ENCODE data around the gene ALOXE3.

Gene ALOXE3

DNA sequence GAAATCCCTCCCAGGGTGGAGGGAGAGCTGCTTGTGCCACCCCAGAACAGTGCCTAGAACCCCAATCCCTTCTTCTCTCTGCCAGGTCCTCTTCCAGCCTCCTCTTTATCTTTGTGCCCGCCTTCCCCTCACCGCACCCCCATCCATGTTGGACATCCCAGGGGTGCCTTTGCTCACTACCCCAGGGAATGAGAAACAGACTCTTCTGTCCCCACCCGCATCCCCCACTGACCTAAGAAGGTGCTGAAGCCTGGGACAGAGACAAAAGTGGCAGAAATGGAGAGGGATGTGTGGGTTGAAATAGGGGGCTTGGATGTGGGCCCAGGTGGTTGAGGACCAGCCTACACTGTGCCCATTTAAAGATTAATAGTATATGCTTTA lies 62.5 kb downstream of the ALOXE3 start:
- DNase-seq (ENCODE audit: low read depth, low spot score): no peak
- CTCF ChIA-PET: interaction anchor here (1.0 to 12.4 kb wide), 15 partner anchors 10 to 245 kb away, joined by 3 to 233 read pairs (median 25); partner anchors contain the start of genes ALOX12B, ALOX15B, ALOXE3 and GUCY2D
- H3K4me3 ChIP-seq (ENCODE audit: low read depth, low read length): no peak overlapping the region
- POLR2A ChIA-PET: interaction anchor here (0.8 kb wide), 1 partner anchor 117 kb away, joined by 3 read pairs; no protein-coding TSS in a partner anchor
- TF ChIP-seq, protein P1, sequence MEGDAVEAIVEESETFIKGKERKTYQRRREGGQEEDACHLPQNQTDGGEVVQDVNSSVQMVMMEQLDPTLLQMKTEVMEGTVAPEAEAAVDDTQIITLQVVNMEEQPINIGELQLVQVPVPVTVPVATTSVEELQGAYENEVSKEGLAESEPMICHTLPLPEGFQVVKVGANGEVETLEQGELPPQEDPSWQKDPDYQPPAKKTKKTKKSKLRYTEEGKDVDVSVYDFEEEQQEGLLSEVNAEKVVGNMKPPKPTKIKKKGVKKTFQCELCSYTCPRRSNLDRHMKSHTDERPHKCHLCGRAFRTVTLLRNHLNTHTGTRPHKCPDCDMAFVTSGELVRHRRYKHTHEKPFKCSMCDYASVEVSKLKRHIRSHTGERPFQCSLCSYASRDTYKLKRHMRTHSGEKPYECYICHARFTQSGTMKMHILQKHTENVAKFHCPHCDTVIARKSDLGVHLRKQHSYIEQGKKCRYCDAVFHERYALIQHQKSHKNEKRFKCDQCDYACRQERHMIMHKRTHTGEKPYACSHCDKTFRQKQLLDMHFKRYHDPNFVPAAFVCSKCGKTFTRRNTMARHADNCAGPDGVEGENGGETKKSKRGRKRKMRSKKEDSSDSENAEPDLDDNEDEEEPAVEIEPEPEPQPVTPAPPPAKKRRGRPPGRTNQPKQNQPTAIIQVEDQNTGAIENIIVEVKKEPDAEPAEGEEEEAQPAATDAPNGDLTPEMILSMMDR (IDR thresholded peaks at IDR 0.05; ENCODE audit: insufficient read depth, low read length, missing control alignments): no peak

DNA sequence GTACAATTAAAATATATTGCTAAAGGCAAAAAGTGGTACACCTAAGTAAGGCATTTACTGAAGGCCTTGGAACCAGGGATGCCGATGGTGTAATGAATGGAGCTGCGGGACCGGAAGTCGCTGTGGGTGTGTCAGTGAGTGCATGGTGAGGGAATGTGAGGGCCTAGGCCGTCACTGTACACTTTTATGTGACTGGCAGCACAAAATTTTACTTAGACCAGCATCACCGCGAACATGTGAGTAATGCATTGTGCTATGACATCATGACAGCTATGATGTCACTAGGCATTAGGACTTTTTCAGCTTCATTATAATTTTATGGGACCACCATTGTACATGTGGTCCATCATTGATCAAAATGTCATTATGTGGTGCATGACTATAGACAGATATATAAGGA lies 64.7 kb downstream of the ALOXE3 start:
- CTCF ChIA-PET: interaction anchor here (0.6 to 2.1 kb wide), 2 partner anchors 64 to 531 kb away, joined by 4 to 10 read pairs; no protein-coding TSS in a partner anchor

DNA sequence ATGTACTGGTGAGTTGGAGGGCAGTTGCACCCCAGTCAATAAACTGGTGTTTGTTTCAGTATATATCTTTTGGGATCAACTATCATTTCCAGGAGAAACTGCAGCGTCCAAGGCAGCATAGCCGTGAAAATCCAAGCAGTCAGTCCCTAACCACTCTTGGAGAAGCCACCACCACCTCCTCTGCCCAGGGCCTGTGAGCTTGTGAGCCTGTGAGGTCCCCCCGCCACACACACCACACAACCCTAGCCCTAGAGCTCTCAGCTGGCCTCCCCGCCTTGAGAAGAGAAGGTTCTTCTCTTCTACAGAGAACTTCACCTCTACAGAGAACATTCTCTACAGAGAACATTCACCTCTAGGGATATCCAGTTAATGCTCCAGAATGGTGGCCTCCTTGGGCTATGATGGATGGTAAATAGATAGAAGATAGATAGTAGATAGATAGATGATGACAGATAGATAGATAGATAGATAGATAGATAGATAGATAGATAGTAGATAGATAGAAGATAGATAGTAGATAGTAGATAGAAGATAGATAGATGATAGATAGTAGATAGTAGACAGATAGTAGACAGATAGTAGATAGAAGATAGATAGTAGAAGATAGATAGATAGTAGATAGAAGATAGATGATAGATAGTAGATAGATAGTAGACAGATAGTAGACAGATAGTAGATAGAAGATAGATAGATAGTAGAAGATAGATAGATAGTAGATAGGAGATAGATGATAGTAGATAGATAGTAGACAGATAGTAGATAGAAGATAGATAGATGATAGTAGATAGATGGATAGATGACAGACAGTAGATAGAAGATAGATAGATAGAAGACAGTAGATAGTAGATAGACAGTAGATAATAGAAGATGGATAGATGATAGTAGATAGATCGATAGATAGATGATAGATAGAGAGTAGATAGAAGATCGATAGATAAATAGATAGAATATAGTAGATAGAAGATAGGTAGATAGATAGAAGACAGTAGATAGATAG lies 65.8 kb downstream of the ALOXE3 start:
- H3K4me3 ChIP-seq (ENCODE audit: low read depth, low read length): no peak overlapping the region
- ChIA-PET CTCF (interaction anchor here (0.7 to 1.5 kb wide), 2 partner anchors 8 to 11 kb away, joined by 3 to 5 read pairs; no protein-coding TSS in a partner anchor), POLR2A (no interaction called here)
- DNase-seq (ENCODE audit: low read depth, low spot score): no peak
- TF ChIP-seq, protein P1 (IDR thresholded peaks at IDR 0.05; ENCODE audit: insufficient read depth, low read length, missing control alignments): no peak

More for the DNA sequence above, 64.7 kb downstream of the ALOXE3 start:
- POLR2A ChIA-PET: no interaction called here
- TF ChIP-seq, protein P1 (IDR thresholded peaks at IDR 0.05; ENCODE audit: insufficient read depth, low read length, missing control alignments): no peak
- no peak overlapping the region for H3K4me3 ChIP-seq (ENCODE audit: low read depth, low read length)
- DNase-seq (ENCODE audit: low read depth, low spot score): no peak

DNA sequence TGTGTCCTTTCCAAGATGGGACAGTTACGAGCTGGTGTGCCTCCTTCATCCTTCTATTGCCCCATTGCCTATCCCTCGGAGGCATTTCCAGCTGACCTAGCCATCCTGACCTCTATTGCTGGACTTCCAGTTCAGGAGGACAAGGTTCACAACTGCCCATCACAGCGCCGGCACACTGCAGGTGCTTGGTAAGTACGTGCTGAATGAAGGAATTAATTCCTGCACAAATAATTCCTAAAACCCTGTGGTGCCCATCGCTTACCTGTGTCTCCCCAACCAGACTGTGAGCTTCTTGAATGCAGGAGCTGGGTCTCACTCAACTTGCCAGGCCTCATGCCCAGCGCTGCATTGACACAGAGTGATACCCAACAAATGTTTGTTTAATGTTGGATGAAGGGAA lies 66.5 kb downstream of the ALOXE3 start:
- ChIA-PET CTCF (interaction anchor here (0.7 to 1.5 kb wide), 2 partner anchors 9 to 10 kb away, joined by 3 to 5 read pairs; no protein-coding TSS in a partner anchor), POLR2A (no interaction called here)

DNA sequence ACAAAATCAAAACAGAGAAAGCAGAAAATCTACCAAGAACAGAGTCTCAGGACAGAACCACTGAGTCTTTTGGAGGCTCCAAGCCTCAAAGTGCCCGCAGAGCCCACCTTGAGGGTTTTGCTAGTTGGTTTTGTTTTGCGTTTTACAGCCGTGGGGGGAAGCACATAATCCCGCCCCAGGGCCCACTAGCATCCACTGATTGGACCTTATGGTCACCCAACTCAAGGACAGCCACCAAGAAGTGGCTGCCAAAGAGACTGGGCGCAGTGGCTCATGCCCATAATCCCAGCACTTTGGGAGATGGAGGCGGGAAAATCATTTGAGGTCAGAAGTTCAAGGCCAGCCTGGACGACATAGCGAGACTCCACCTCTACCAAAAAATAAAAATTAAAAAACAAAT lies 69.6 kb downstream of the ALOXE3 start:
- no peak for DNase-seq (ENCODE audit: low read depth, low spot score)
- TF ChIP-seq, protein P1 (IDR thresholded peaks at IDR 0.05; ENCODE audit: insufficient read depth, low read length, missing control alignments): no peak
- POLR2A ChIA-PET: no interaction called here
- H3K4me3 ChIP-seq (ENCODE audit: low read depth, low read length): no peak overlapping the region
- CTCF ChIA-PET: interaction anchor here (1.1 to 13.7 kb wide), 5 partner anchors 10 to 136 kb away, joined by 4 to 155 read pairs (median 11); no protein-coding TSS in a partner anchor

More for the DNA sequence above, 66.5 kb downstream of the ALOXE3 start:
- TF ChIP-seq, protein P1 (IDR thresholded peaks at IDR 0.05; ENCODE audit: insufficient read depth, low read length, missing control alignments): no peak
- DNase-seq (ENCODE audit: low read depth, low spot score): no peak
- H3K4me3 ChIP-seq (ENCODE audit: low read depth, low read length): no peak overlapping the region

DNA sequence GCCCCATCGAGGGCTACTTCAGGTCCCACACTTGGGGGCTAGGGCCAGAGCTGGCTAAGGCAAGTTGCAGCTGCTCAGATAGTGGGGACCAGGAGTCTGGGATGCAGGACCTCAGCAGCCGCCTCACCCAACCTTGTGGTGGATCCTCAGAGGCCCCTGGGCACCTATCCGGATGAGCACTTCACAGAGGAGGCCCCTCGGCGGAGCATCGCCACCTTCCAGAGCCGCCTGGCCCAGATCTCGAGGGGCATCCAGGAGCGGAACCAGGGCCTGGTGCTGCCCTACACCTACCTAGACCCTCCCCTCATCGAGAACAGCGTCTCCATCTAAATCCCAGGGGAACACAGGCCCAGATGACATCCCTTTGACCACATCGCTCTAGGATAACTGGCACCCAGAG lies 70.1 kb downstream of the ALOXE3 start:
- DNase-seq (ENCODE audit: low read depth, low spot score): no peak
- H3K4me3 ChIP-seq (ENCODE audit: low read depth, low read length): no peak overlapping the region
- POLR2A ChIA-PET: no interaction called here
- CTCF ChIA-PET: interaction anchor here (1.0 to 13.7 kb wide), 5 partner anchors 11 to 135 kb away, joined by 3 to 155 read pairs (median 11); no protein-coding TSS in a partner anchor
- TF ChIP-seq, protein P1 (IDR thresholded peaks at IDR 0.05; ENCODE audit: insufficient read depth, low read length, missing control alignments): no peak
